ENCODE measurements around the gene MEGF6.

The MEGF6 gene

DNA sequence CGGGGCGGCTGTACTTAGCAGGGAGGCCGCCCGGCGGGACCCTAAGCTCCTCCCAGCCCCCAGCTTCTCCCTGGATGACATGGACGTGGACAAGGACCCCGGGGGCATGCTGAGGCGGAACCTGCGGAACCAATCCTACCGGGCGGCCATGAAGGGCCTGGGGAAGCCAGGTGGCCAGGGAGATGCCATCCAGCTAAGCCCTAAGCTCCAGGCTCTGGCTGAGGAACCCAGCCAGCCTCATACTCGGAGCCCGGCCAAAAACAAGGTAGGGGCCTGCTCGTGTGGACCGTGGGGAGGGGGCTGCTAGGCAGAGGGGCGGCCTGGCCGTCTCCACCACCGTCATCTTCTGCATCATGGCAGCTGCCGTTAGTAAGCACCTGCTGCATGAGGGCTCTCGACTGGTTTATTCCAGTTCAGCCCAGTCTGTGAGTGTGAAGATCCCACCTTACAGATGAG is 147.9 kb downstream of the MEGF6 start:
- Histone ChIP-seq H3K27me3 (ENCODE audit: low read depth, low read length) (no peaks in the 10 kb centered on the region), H3K9me3 (ENCODE audit: insufficient read depth, low read length) (no peaks in the 10 kb centered on the region), H3K36me3 (replicated peaks; ENCODE audit: low read depth, low read length) (no peaks in the 10 kb centered on the region), H2AFZ (ENCODE audit: low read depth, low read length) (no peak overlapping the region), H3K27ac (ENCODE audit: low read length) (no peak overlapping the region), H3K9ac (ENCODE audit: low read length) (no peak overlapping the region), H4K20me1 (ENCODE audit: insufficient read depth, low read length) (no peaks in the 10 kb centered on the region), H3K4me3 (ENCODE audit: low read length) (no peak overlapping the region), H3K79me2 (ENCODE audit: low read length) (no peaks in the 10 kb centered on the region), H3K4me1 (ENCODE audit: low read length) (no peaks in the 10 kb centered on the region), H3K4me2 (ENCODE audit: low read length) (no peak overlapping the region)
- no peak for TF ChIP-seq EZH2phosphoT487 (IDR thresholded peaks at IDR 0.05; ENCODE audit: low read depth)
- TF ChIP-seq, protein P1, sequence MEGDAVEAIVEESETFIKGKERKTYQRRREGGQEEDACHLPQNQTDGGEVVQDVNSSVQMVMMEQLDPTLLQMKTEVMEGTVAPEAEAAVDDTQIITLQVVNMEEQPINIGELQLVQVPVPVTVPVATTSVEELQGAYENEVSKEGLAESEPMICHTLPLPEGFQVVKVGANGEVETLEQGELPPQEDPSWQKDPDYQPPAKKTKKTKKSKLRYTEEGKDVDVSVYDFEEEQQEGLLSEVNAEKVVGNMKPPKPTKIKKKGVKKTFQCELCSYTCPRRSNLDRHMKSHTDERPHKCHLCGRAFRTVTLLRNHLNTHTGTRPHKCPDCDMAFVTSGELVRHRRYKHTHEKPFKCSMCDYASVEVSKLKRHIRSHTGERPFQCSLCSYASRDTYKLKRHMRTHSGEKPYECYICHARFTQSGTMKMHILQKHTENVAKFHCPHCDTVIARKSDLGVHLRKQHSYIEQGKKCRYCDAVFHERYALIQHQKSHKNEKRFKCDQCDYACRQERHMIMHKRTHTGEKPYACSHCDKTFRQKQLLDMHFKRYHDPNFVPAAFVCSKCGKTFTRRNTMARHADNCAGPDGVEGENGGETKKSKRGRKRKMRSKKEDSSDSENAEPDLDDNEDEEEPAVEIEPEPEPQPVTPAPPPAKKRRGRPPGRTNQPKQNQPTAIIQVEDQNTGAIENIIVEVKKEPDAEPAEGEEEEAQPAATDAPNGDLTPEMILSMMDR (IDR thresholded peaks at IDR 0.05; ENCODE audit: low read depth, low read length): no peak

DNA sequence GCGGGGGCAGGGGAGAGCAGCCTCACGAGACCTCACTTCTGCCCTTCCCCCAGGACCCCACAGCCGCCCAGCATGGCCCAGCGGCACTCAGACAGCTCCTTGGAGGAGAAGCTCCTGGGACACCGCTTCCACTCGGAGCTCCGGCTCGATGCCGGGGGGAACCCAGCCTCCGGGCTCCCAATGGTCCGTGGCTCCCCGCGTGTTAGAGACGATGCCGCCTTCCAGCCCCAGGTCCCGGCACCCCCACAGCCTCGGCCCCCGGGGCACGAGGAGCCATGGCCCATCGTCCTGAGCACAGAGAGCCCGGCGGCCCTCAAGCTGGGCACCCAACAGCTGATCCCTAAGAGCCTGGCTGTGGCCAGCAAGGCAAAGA is 148.3 kb downstream of the MEGF6 start:
- H3K27ac ChIP-seq (ENCODE audit: low read length): no peak overlapping the region
- no peaks in the 10 kb centered on the region for H3K4me1 ChIP-seq (ENCODE audit: low read length)
- H3K36me3 ChIP-seq (replicated peaks; ENCODE audit: low read depth, low read length): no peaks in the 10 kb centered on the region
- no peaks in the 10 kb centered on the region for H4K20me1 ChIP-seq (ENCODE audit: insufficient read depth, low read length)
- no peak overlapping the region for H3K9ac ChIP-seq (ENCODE audit: low read length)
- no peaks in the 10 kb centered on the region for H3K9me3 ChIP-seq (ENCODE audit: insufficient read depth, low read length)
- TF ChIP-seq EZH2phosphoT487 (IDR thresholded peaks at IDR 0.05; ENCODE audit: low read depth): no peak
- TF ChIP-seq, protein P1 (IDR thresholded peaks at IDR 0.05; ENCODE audit: low read depth, low read length): no peak
- no peaks in the 10 kb centered on the region for H3K79me2 ChIP-seq (ENCODE audit: low read length)
- no peak overlapping the region for H3K4me2 ChIP-seq (ENCODE audit: low read length)
- no peak overlapping the region for H3K4me3 ChIP-seq (ENCODE audit: low read length)
- no peak overlapping the region for H2AFZ ChIP-seq (ENCODE audit: low read depth, low read length)
- H3K27me3 ChIP-seq (ENCODE audit: low read depth, low read length): no peaks in the 10 kb centered on the region

DNA sequence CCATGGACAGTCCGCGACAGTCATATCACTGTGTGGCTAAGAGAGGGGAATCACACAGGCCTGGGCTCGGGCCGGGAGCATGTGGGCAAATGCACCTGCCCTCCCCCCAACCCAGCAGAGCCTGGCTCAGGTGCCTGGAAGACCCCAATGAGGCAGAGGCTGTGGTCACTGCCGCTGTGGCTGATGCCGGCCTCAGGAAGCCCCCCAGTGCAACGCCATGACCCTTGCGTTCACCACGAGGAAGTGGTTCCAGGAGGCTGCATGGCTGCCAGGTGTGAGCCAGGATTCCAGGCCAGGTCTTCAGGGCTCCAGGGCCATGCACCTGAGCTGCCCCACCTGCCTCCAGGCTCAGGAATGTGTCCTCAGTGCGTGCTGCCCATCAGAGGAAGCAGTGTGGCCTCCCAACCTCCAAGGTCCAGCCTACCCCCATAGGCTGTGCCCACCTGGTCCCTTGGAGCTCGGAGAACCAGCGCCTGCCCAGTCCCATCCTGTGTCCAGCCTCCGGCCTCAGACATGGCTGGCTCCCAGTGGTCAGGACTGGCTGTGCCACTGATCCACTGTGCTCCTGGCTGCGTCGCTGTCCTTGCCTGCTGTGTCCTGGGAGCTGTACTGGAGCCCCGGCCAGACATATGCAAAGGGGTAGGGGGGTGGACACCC is 148.8 kb downstream of the MEGF6 start:
- no peak overlapping the region for H3K4me2 ChIP-seq (ENCODE audit: low read length)
- no peaks in the 10 kb centered on the region for H3K27me3 ChIP-seq (ENCODE audit: low read depth, low read length)

DNA sequence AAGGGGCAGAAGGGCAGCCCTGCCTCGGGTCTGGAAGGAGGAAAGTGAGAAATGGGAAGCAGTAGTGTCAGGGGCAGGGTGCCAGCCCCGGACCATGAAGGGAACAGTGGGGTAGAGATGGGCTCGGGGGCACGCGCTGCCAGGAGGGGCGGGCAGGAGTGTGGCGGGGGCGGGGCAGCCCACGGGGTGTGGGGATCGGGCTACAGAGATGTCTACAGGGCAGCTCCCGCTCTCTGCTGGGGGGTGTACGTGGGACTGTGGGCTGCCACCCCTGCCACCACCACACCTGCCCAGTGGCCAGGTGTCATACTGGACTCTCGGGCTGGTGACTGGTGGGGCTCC is 149.4 kb downstream of the MEGF6 start:
- H3K4me3 ChIP-seq (ENCODE audit: low read length): no peak overlapping the region
- no peaks in the 10 kb centered on the region for H3K4me1 ChIP-seq (ENCODE audit: low read length)
- H4K20me1 ChIP-seq (ENCODE audit: insufficient read depth, low read length): no peaks in the 10 kb centered on the region
- no peaks in the 10 kb centered on the region for H3K36me3 ChIP-seq (replicated peaks; ENCODE audit: low read depth, low read length)
- H3K9me3 ChIP-seq (ENCODE audit: insufficient read depth, low read length): no peaks in the 10 kb centered on the region
- H2AFZ ChIP-seq (ENCODE audit: low read depth, low read length): no peak overlapping the region
- no peak overlapping the region for H3K4me2 ChIP-seq (ENCODE audit: low read length)
- no peak overlapping the region for H3K9ac ChIP-seq (ENCODE audit: low read length)
- no peak for TF ChIP-seq EZH2phosphoT487 (IDR thresholded peaks at IDR 0.05; ENCODE audit: low read depth)
- TF ChIP-seq, protein P1 (IDR thresholded peaks at IDR 0.05; ENCODE audit: low read depth, low read length): no peak
- H3K27ac ChIP-seq (ENCODE audit: low read length): no peak overlapping the region
- H3K79me2 ChIP-seq (ENCODE audit: low read length): no peaks in the 10 kb centered on the region
- H3K27me3 ChIP-seq (ENCODE audit: low read depth, low read length): no peaks in the 10 kb centered on the region

More for the DNA sequence above, 148.8 kb downstream of the MEGF6 start:
- no peaks in the 10 kb centered on the region for H4K20me1 ChIP-seq (ENCODE audit: insufficient read depth, low read length)
- TF ChIP-seq EZH2phosphoT487 (IDR thresholded peaks at IDR 0.05; ENCODE audit: low read depth): no peak
- TF ChIP-seq, protein P1 (IDR thresholded peaks at IDR 0.05; ENCODE audit: low read depth, low read length): no peak
- no peak overlapping the region for H3K9ac ChIP-seq (ENCODE audit: low read length)
- no peak overlapping the region for H3K4me3 ChIP-seq (ENCODE audit: low read length)
- no peak overlapping the region for H3K27ac ChIP-seq (ENCODE audit: low read length)
- no peaks in the 10 kb centered on the region for H3K79me2 ChIP-seq (ENCODE audit: low read length)
- no peaks in the 10 kb centered on the region for H3K9me3 ChIP-seq (ENCODE audit: insufficient read depth, low read length)
- no peaks in the 10 kb centered on the region for H3K4me1 ChIP-seq (ENCODE audit: low read length)
- no peak overlapping the region for H2AFZ ChIP-seq (ENCODE audit: low read depth, low read length)
- no peaks in the 10 kb centered on the region for H3K36me3 ChIP-seq (replicated peaks; ENCODE audit: low read depth, low read length)

Measured in OCI-LY3 (cell line).